VCaP (cell line): ENCODE results near the gene GRID2.
"Not testable (repeated sequence)": the region's sequence is repeated elsewhere in the genome, so short reads cannot be mapped to it uniquely, and the experiment has no call there.

Experiments used
- H3K27ac ChIP-seq: fragments of 450-650 bp; 2 replicates; pipeline ENCODE4 v1.5.1; 2017
- CTCF ChIP-seq: fragments of 450-650 bp; conservative IDR thresholded peaks from 2 replicates; pipeline ENCODE4 v1.5.1; 2017; ENCODE audit warnings: mild to moderate bottlenecking, moderate library complexity

The GRID2 gene

GRCh38 chr4:92270908-92271307 lies 32.9 kb upstream of the GRID2 start:
- no peak; the same call in 1 of the 2 replicates for TF ChIP-seq CTCF
- no peak overlapping the region for H3K27ac ChIP-seq

- not testable (repeated sequence) for H3K27ac ChIP-seq
Observed at GRCh38 chr4:92271551-92271950, 32.2 kb upstream of the GRID2 start.

- not testable (repeated sequence) for H3K27ac ChIP-seq
Observed at GRCh38 chr4:92277057-92277881, 26.5 kb upstream of the GRID2 start.

GRCh38 chr4:92279296-92279695 lies 24.5 kb upstream of the GRID2 start:
- no peak for TF ChIP-seq CTCF
- no peak overlapping the region for H3K27ac ChIP-seq

GRCh38 chr4:92299152-92299551 lies 4.6 kb upstream of the GRID2 start:
- no peak overlapping the region for H3K27ac ChIP-seq

GRCh38 chr4:92304121-92304520 lies 355 bp downstream of the GRID2 start:
- no peak for TF ChIP-seq CTCF

More at GRCh38 chr4:92299152-92299551, 4.6 kb upstream of the GRID2 start:
- TF ChIP-seq CTCF: peak; percentile 58

GRCh38 chr4:92304606-92305005 lies 840 bp downstream of the GRID2 start:
- no peak for TF ChIP-seq CTCF
- no peak overlapping the region for H3K27ac ChIP-seq

More at GRCh38 chr4:92304121-92304520, 355 bp downstream of the GRID2 start:
- no peak overlapping the region for H3K27ac ChIP-seq

- H3K27ac ChIP-seq: peak overlapping the region; percentile 40
- TF ChIP-seq CTCF: 0 out of 2 replicates have a peak, but pooled peaks have one; percentile 17
Observed at GRCh38 chr4:92305148-92305877, 1.5 kb downstream of the GRID2 start.
